DOHH2 (cell line): ENCODE data around the gene ROBO1.
"Not testable (repeated sequence)": the region's sequence is repeated elsewhere in the genome, so short reads cannot be mapped to it uniquely, and the experiment has no call there.

Experiments
- H3F3A ChIP-seq: fragments of 200-600 bp; sonication (generic), shearing (Covaris generic); 2 replicates; pipeline ENCODE4 v1.6.0; 2016; ENCODE audit warnings: antibody characterized with exemption, mild to moderate bottlenecking; ENCODE audit not compliant: control insufficient read depth, insufficient read depth
- H3K27ac ChIP-seq: fragments of 200-600 bp; sonication (generic); 2 replicates; pipeline ENCODE4 v1.5.1; 2014; ENCODE audit warnings: low read depth, mild to moderate bottlenecking, low read length, moderate library complexity
- H3K27me3 ChIP-seq: fragments of 200-600 bp; sonication (generic); 2 replicates; pipeline ENCODE4 v1.6.1; 2014; ENCODE audit warnings: mild to moderate bottlenecking, low read length, mixed read lengths; ENCODE audit not compliant: control insufficient read depth
- H3K36me3 ChIP-seq: fragments of 200-600 bp; sonication (generic); 2 replicates; pipeline ENCODE4 v1.6.1; 2014; ENCODE audit warnings: mild to moderate bottlenecking, low read length, moderate library complexity, mixed read lengths; ENCODE audit not compliant: control insufficient read depth
- H3K4me1 ChIP-seq: fragments of 200-600 bp; sonication (generic); 2 replicates; pipeline ENCODE4 v1.6.1; 2014; ENCODE audit warnings: mild to moderate bottlenecking, low read length, mixed read lengths; ENCODE audit not compliant: control insufficient read depth
- H3K4me2 ChIP-seq: fragments of 200-600 bp; sonication (generic); 2 replicates; pipeline ENCODE4 v1.6.0; 2014; ENCODE audit warnings: mild to moderate bottlenecking, low read length, moderate library complexity
- H3K4me3 ChIP-seq: fragments of 200-600 bp; sonication (generic); 2 replicates; pipeline ENCODE4 v1.5.1; 2014; ENCODE audit warnings: mild to moderate bottlenecking, low read length, mixed read lengths
- H3K79me2 ChIP-seq: fragments of 200-600 bp; sonication (generic); 2 replicates; pipeline ENCODE4 v1.6.1; 2014; ENCODE audit warnings: mild to moderate bottlenecking, low read length, mixed read lengths; ENCODE audit not compliant: control insufficient read depth
- H3K9me2 ChIP-seq: fragments of 200-600 bp; sonication (generic); replicated peaks from 2 replicates; pipeline ENCODE4 v1.6.1; 2014; ENCODE audit warnings: mild to moderate bottlenecking, low read length, mixed read lengths; ENCODE audit not compliant: control insufficient read depth
- H3K9me3 ChIP-seq: fragments of 200-600 bp; sonication (generic); 2 replicates; pipeline ENCODE4 v1.6.1; 2014; ENCODE audit warnings: antibody characterized with exemption, low read length, mixed read lengths; ENCODE audit not compliant: control insufficient read depth, insufficient read depth
- H4K20me1 ChIP-seq: fragments of 200-600 bp; sonication (generic); 2 replicates; pipeline ENCODE4 v1.6.0; 2014; ENCODE audit warnings: low read depth, mild to moderate bottlenecking, antibody characterized with exemption, low read length, moderate library complexity; ENCODE audit not compliant: control insufficient read depth, insufficient read depth
- CTCF ChIP-seq: fragments of 200-600 bp; sonication (generic); IDR thresholded peaks from one replicate; pipeline ENCODE4 v1.5.1; 2014; ENCODE audit warnings: antibody characterized with exemption, mild to moderate bottlenecking, low read depth, low read length; ENCODE audit not compliant: poor library complexity, severe bottlenecking
- EZH2phosphoT487 ChIP-seq: fragments of 200-600 bp; sonication (generic); IDR thresholded peaks from 2 replicates; pipeline ENCODE4 v1.6.1; 2017; ENCODE audit warnings: borderline replicate concordance, mild to moderate bottlenecking, antibody characterized with exemption, low read length, moderate library complexity, mixed read lengths

Gene ROBO1

GRCh38 chr3:78887029-78887428 lies 880.8 kb downstream of the ROBO1 start:
- TF ChIP-seq EZH2phosphoT487 = no peak
- TF ChIP-seq CTCF = no peak
- no peaks in the 10 kb centered on the region for H3F3A ChIP-seq
- H3K9me2 ChIP-seq = no peaks in the 10 kb centered on the region
- H3K4me3 ChIP-seq = no peak overlapping the region
- H3K4me1 ChIP-seq = no peaks in the 10 kb centered on the region
- no peaks in the 10 kb centered on the region for H3K36me3 ChIP-seq
- no peak overlapping the region for H3K27ac ChIP-seq
- H3K79me2 ChIP-seq = no peaks in the 10 kb centered on the region
- H3K4me2 ChIP-seq = no peak overlapping the region
- no peaks in the 10 kb centered on the region for H3K9me3 ChIP-seq
- H4K20me1 ChIP-seq = no peaks in the 10 kb centered on the region
- H3K27me3 ChIP-seq = no peaks in the 10 kb centered on the region

DNA sequence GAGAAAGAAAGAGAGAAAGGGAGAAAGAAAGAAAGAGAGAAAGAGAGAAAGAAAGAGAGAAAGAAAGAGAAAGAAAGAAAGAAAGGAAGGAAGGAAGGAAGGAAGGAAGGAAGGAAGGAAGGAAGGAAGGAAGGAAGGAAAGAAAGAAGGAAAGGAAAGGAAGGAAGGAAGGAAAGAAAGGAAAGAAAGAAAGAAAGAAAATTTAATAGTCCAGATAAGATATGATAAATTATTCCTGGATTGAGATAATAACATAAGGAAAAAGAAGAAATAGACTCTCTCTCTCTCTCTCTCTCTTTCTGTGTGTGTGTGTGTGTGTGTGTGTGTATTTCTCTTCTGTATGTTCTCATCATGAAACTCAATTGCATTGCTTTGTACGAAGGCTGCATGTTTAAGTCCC lies 883.2 kb downstream of the ROBO1 start:
- H4K20me1 ChIP-seq, H3K4me3 ChIP-seq, H3F3A ChIP-seq, H3K79me2 ChIP-seq, H3K27ac ChIP-seq, H3K9me2 ChIP-seq, H3K4me1 ChIP-seq, H3K36me3 ChIP-seq, H3K27me3 ChIP-seq, H3K9me3 ChIP-seq, H3K4me2 ChIP-seq: not testable (repeated sequence)

- Histone ChIP-seq H3K9me2 (no peaks in the 10 kb centered on the region), H3K36me3 (no peaks in the 10 kb centered on the region), H3K79me2 (no peaks in the 10 kb centered on the region), H3F3A (no peaks in the 10 kb centered on the region), H3K27ac (no peak overlapping the region), H3K4me2 (no peak overlapping the region), H3K9me3 (no peaks in the 10 kb centered on the region), H4K20me1 (no peaks in the 10 kb centered on the region), H3K4me1 (no peaks in the 10 kb centered on the region), H3K27me3 (no peaks in the 10 kb centered on the region), H3K4me3 (no peak overlapping the region)
- TF ChIP-seq CTCF (no peak), EZH2phosphoT487 (no peak)
These were observed 885.5 kb downstream of the ROBO1 start for GRCh38 chr3:78882251-78882650.

DNA sequence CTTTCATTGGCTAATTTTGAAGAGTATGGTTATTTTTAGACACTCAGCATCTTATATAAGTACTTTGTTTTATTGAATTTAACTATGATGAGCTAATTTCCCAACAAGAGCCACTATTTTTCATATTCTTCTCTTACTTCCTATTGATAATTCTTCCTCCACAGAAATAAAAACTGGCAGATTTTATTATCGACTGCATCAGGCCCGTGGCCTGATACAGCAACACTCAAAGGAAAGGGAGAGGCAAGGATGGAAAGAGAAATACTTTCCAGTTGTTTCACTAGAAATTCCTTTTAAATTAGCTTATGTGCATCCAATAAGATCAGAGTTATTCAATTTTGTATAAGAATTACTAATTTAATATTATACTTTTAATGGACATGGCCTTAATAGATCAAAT lies 886.3 kb downstream of the ROBO1 start:
- no peak overlapping the region for H3K4me2 ChIP-seq
- H3K4me1 ChIP-seq = no peaks in the 10 kb centered on the region
- H3K36me3 ChIP-seq = no peaks in the 10 kb centered on the region
- TF ChIP-seq EZH2phosphoT487 = no peak
- TF ChIP-seq CTCF = no peak
- H3K9me3 ChIP-seq = no peaks in the 10 kb centered on the region
- H3K4me3 ChIP-seq = no peak overlapping the region
- no peaks in the 10 kb centered on the region for H3K9me2 ChIP-seq
- H3K27me3 ChIP-seq = no peaks in the 10 kb centered on the region
- H3K27ac ChIP-seq = no peak overlapping the region
- no peaks in the 10 kb centered on the region for H3F3A ChIP-seq
- H3K79me2 ChIP-seq = no peaks in the 10 kb centered on the region
- H4K20me1 ChIP-seq = no peaks in the 10 kb centered on the region
